GM19193 (cell line): Measurements from ENCODE around the gene SLC22A17.

Source experiments
- POLR2A ChIP-seq: IDR thresholded peaks from 4 replicates; pipeline ENCODE4 v1.6.1; 2011; ENCODE audit not compliant: insufficient read depth, insufficient read length; ENCODE audit errors: extremely low read depth

Gene SLC22A17

GRCh38 chr14:23373041-23373440, 20.4 kb upstream of the SLC22A17 start:
- no peak for TF ChIP-seq POLR2A

- no peak for TF ChIP-seq POLR2A
Observed at GRCh38 chr14:23372509-23372908, 19.8 kb upstream of the SLC22A17 start, which contains the start of gene IL25. Gene IL25 (plus strand): TSS chr14:23372809.

GRCh38 chr14:23371865-23372264, 19.2 kb upstream of the SLC22A17 start:
- TF ChIP-seq POLR2A, result no peak

- no peak for TF ChIP-seq POLR2A
Observed at GRCh38 chr14:23370221-23370620, 17.5 kb upstream of the SLC22A17 start.

- TF ChIP-seq POLR2A, result no peak
Observed at GRCh38 chr14:23366426-23366921, 13.8 kb upstream of the SLC22A17 start.

GRCh38 chr14:23365732-23366425, 13.2 kb upstream of the SLC22A17 start:
- TF ChIP-seq POLR2A, result no peak

- TF ChIP-seq POLR2A, result no peak
Observed at GRCh38 chr14:23365036-23365731, 12.5 kb upstream of the SLC22A17 start, which contains the start of gene EFS. Gene EFS (minus strand): TSS chr14:23365172. CDS start chr14:23365025, 147 bp downstream.

- TF ChIP-seq POLR2A, result no peak
Observed at GRCh38 chr14:23364164-23365035, 11.7 kb upstream of the SLC22A17 start.

GRCh38 chr14:23362200-23362599, 9.5 kb upstream of the SLC22A17 start:
- no peak for TF ChIP-seq POLR2A

GRCh38 chr14:23361763-23362162, 9.1 kb upstream of the SLC22A17 start:
- TF ChIP-seq POLR2A, result no peak

GRCh38 chr14:23361320-23361719, 8.6 kb upstream of the SLC22A17 start:
- TF ChIP-seq POLR2A, result no peak

GRCh38 chr14:23360496-23360895, 7.8 kb upstream of the SLC22A17 start:
- no peak for TF ChIP-seq POLR2A

GRCh38 chr14:23359722-23360447, 7.2 kb upstream of the SLC22A17 start:
- TF ChIP-seq POLR2A, result no peak

- no peak for TF ChIP-seq POLR2A
Observed at GRCh38 chr14:23359167-23359626, 6.5 kb upstream of the SLC22A17 start.

GRCh38 chr14:23358553-23359166, 6.0 kb upstream of the SLC22A17 start:
- TF ChIP-seq POLR2A, result no peak

- no peak for TF ChIP-seq POLR2A
Observed at GRCh38 chr14:23358042-23358441, 5.4 kb upstream of the SLC22A17 start.
